Astrocyte of the spinal cord (primary cell): Measurements from ENCODE around the gene CNTNAP5.

Experiments
- DNase-seq: peaks from one replicate; pipeline ENCODE4 v3.0.0; 2011; ENCODE audit warnings: low read depth, low spot score
- H3K4me3 ChIP-seq: 2 replicates; pipeline ENCODE4 v1.5.1; 2011; ENCODE audit warnings: low read depth, mild to moderate bottlenecking, low read length, moderate library complexity
- in situ Hi-C: cut with HindIII; loops from 2 replicates; pipeline ENCODE4 v1.10.0; 2017; ENCODE audit warnings: low sequenced_read_pairs
- TF ChIP-seq, protein P1 (sequence below): IDR thresholded peaks from 2 replicates; pipeline ENCODE4 v1.5.1; 2012; ENCODE audit warnings: low read depth, mild to moderate bottlenecking, low read length, inconsistent platforms

Gene CNTNAP5

GRCh38 chr2:124257120-124257519 lies 232.0 kb downstream of the CNTNAP5 start:
- DNase-seq: no peak
- in situ Hi-C loops: no loop called here
- TF ChIP-seq, protein P1, sequence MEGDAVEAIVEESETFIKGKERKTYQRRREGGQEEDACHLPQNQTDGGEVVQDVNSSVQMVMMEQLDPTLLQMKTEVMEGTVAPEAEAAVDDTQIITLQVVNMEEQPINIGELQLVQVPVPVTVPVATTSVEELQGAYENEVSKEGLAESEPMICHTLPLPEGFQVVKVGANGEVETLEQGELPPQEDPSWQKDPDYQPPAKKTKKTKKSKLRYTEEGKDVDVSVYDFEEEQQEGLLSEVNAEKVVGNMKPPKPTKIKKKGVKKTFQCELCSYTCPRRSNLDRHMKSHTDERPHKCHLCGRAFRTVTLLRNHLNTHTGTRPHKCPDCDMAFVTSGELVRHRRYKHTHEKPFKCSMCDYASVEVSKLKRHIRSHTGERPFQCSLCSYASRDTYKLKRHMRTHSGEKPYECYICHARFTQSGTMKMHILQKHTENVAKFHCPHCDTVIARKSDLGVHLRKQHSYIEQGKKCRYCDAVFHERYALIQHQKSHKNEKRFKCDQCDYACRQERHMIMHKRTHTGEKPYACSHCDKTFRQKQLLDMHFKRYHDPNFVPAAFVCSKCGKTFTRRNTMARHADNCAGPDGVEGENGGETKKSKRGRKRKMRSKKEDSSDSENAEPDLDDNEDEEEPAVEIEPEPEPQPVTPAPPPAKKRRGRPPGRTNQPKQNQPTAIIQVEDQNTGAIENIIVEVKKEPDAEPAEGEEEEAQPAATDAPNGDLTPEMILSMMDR: no peak

GRCh38 chr2:124258140-124258880 lies 233.2 kb downstream of the CNTNAP5 start:
- H3K4me3 ChIP-seq: no peak overlapping the region
- TF ChIP-seq, protein P1: no peak
- in situ Hi-C loops: no loop called here
- peak; percentile 29 for DNase-seq

More at GRCh38 chr2:124257120-124257519, 232.0 kb downstream of the CNTNAP5 start:
- no peak overlapping the region for H3K4me3 ChIP-seq

GRCh38 chr2:124261456-124261855 lies 236.4 kb downstream of the CNTNAP5 start:
- no peak for DNase-seq
- TF ChIP-seq, protein P1: no peak
- no peak overlapping the region for H3K4me3 ChIP-seq
- in situ Hi-C loops: no loop called here

DNA sequence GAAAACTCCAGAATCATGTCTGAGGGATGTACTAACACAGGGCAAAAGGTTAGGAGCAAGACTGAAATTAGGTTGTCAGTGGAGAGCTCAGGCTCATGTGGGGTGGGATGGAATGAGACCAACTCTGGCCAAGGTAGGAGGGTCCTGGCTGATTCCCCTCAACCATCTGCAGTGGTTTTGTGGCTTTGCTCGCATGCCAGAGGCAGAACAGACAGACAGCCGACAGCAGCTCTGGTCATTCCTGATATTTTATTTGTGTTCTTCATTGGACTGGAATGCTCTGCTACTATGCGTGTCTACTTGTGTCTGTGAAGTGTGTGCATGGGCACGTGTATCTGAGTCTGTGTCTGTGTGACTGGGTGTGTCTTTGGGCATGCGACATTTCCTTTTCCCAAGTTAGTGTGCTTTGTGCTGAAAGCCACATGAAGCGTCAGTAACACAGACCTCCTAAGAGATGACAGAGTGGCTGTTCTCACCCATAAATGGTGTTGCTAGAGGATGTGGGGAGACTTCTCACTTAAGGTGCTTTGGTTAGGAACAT lies 239.5 kb downstream of the CNTNAP5 start:
- DNase-seq: peak; percentile 22
- in situ Hi-C loops: no loop called here
- TF ChIP-seq, protein P1: no peak
- no peak overlapping the region for H3K4me3 ChIP-seq

DNA sequence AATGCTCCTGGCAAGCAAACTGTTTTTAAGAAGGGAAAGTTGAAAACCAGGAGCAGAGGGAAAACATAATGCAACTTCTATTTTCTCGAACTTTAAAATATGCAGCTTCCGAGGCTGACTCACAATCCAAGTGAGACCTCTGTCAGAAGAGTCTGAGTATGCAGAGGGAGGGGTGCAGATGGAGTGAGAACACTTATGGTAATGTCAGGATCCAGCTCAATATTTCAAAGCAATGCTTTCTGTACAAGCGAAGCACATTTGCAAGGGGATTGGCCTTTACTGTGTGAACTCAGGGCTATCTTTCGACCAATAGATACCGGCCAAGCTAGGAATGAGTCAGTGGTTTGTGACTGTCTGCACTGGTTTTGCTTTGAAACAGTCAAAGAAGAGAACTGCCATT lies 242.7 kb downstream of the CNTNAP5 start:
- DNase-seq: peak; percentile 40
- TF ChIP-seq, protein P1: no peak
- in situ Hi-C loops: no loop called here
- no peak overlapping the region for H3K4me3 ChIP-seq

DNA sequence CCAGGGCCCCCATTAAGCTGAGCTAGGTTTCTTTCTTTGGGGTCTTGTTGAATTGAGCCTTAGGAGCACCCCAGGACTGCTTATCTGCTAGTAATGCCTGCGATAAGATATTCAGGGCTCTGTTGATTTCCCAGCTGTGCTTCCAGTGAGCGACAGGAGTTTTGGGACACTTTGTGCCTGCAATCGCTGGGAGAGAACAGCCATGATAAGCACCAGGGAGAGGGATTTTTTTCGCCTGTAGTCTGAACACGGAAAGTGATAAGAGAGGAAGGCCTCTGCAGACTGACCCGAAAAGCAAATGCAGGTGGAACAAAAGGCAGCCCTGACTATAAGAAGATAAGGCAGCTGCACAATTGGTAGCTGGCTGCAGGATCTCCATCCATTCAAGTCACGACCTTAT lies 244.3 kb downstream of the CNTNAP5 start:
- no peak for DNase-seq
- no peak overlapping the region for H3K4me3 ChIP-seq
- TF ChIP-seq, protein P1: no peak
- in situ Hi-C loops: no loop called here
